Caco-2 (cell line): ENCODE data around the gene LIMS2. TPM values are rescaled to one million over a fixed set of nuclear protein-coding genes. Genes with fewer than 3 reads are reported as not detected.
A peak's percentile ranks its signal among the peaks of the same experiment; 100 is the strongest.

Experiments used
- BruUV-seq: library from RNA; stranded (reverse); fragments of 400-500 nt; replicated peaks from 2 replicates; lab custom pipeline; 2021; lab: Mats Ljungman, UMichigan
- CTCF ChIA-PET: fragments of 300-600 bp; sonication (Branson Sonifier 250); formaldehyde crosslinking; loops from one replicate; lab custom pipeline; 2022; ENCODE audit warnings: antibody characterized with exemption; lab: Charles Lee
- POLR2A ChIA-PET: fragments of 300-600 bp; sonication (Branson Sonifier 250); formaldehyde crosslinking; loops from one replicate; lab custom pipeline; 2022; ENCODE audit warnings: antibody characterized with exemption; lab: Charles Lee
- DNase-seq, 2 experiments: peaks; one replicate each; pipeline versions ENCODE4 v3.0.0 to v3.0.0-alpha.2; 2020 to 2022
- H3K27me3 ChIP-seq: replicated peaks from 2 replicates; pipeline ENCODE4 v1.6.0; 2011; ENCODE audit warnings: low read length; ENCODE audit not compliant: control insufficient read depth, insufficient read depth
- H3K36me3 ChIP-seq: 2 replicates; pipeline ENCODE4 v1.5.1; 2011; ENCODE audit warnings: low read length; ENCODE audit not compliant: control insufficient read depth, insufficient read depth
- H3K4me1 ChIP-seq: fragments of 250-450 bp; sonication (Bioruptor Pico); 2 replicates; pipeline ENCODE4 v1.5.1; 2020; ENCODE audit warnings: mild to moderate bottlenecking
- H3K4me3 ChIP-seq: 2 replicates; pipeline ENCODE4 v1.5.1; 2011; ENCODE audit warnings: low read depth, mild to moderate bottlenecking, control low read depth, low read length
- H3K9me3 ChIP-seq: fragments of 250-450 bp; sonication (Bioruptor Pico); 2 replicates; pipeline ENCODE4 v1.5.1; 2020; ENCODE audit warnings: mild to moderate bottlenecking, moderate library complexity
- H3K27ac Mint-ChIP-seq: one replicate; pipeline ENCODE4 v1.8.0; 2022; ENCODE audit warnings: mixed read lengths; ENCODE audit not compliant: unreplicated experiment
- H3K27me3 Mint-ChIP-seq: one replicate; pipeline ENCODE4 v1.8.0; 2022; ENCODE audit warnings: mixed read lengths; ENCODE audit not compliant: insufficient read depth, unreplicated experiment
- H3K36me3 Mint-ChIP-seq: one replicate; pipeline ENCODE4 v1.8.0; 2022; ENCODE audit warnings: mild to moderate bottlenecking, mixed read lengths; ENCODE audit not compliant: insufficient read depth, unreplicated experiment
- H3K4me1 Mint-ChIP-seq: one replicate; pipeline ENCODE4 v1.8.0; 2022; ENCODE audit warnings: low read depth, mixed read lengths; ENCODE audit not compliant: unreplicated experiment
- H3K4me3 Mint-ChIP-seq: one replicate; pipeline ENCODE4 v1.8.0; 2022; ENCODE audit warnings: mild to moderate bottlenecking, moderate library complexity, mixed read lengths; ENCODE audit not compliant: unreplicated experiment
- H3K9me3 Mint-ChIP-seq: one replicate; pipeline ENCODE4 v1.8.0; 2022; ENCODE audit warnings: mixed read lengths; ENCODE audit not compliant: unreplicated experiment
- CTCF ChIP-seq, 2 experiments: fragments of 200-600 bp in 1 of 2; IDR thresholded peaks; 1 replicate in 1 of 2; 2 replicates in 1 of 2; pipeline versions ENCODE4 v1.5.1 to v1.8.0; 2011 to 2022; ENCODE audit warnings: antibody characterized with exemption in 1 of 2, control low read depth in 1 of 2, inconsistent platforms in 1 of 2, low read depth in 1 of 2, low read length in 1 of 2, mild to moderate bottlenecking in 1 of 2, moderate library complexity in 1 of 2; ENCODE audit not compliant: insufficient read depth in 1 of 2, severe bottlenecking in 1 of 2, unreplicated experiment in 1 of 2
- intact Hi-C: fragments of 100-400 bp; cut with micrococcal nuclease; formaldehyde crosslinking; loops from one replicate; pipeline ENCODE4 v1.10.0; 2022; ENCODE audit not compliant: unreplicated experiment
- total RNA-seq: library from RNA; stranded (reverse); gene quantifications from 2 replicates; pipeline ENCODE4 v1.2.3, GENCODE V29; 2022

LIMS2 gene
- total RNA-seq, 1 experiment from 2014 or later: 10.0 TPM

GRCh38 chr2:127700527-127701192 is 25.3 kb upstream of the LIMS2 start:
- H3K27me3 ChIP-seq: no peaks in the 10 kb centered on the region
- Mint-ChIP-seq H3K27me3 (no peaks in the 10 kb centered on the region), H3K4me1 (peaks cover 16% of the 10 kb centered on the region), H3K27ac (peak overlapping the region; percentile 99), H3K36me3 (peaks cover 55% of the 10 kb centered on the region), H3K4me3 (peak overlapping the region; percentile 98), H3K9me3 (no peaks in the 10 kb centered on the region)
- peak overlapping the region; percentile 51 for H3K4me3 ChIP-seq
- peaks cover 2% of the 10 kb centered on the region; the same call in 1 of the 2 replicates for H3K36me3 ChIP-seq
- peak in 1 of 2 experiments; percentile 41 for TF ChIP-seq CTCF (IDR thresholded peaks at IDR 0.05; ENCODE audit: insufficient read depth in 1 of 2, low read depth in 1 of 2, low read length in 1 of 2, severe bottlenecking in 1 of 2, unreplicated experiment in 1 of 2)
- no peaks in the 10 kb centered on the region for H3K9me3 ChIP-seq
- TSS peak; percentile 86 for BruUV-seq
- intact Hi-C loops: loop anchor here (1.0 to 5.0 kb wide), 3 partner anchors 35 to 173 kb away; partner anchors contain the start of genes IWS1 and WDR33
- CTCF ChIA-PET: interaction anchor here (0.7 to 1.8 kb wide), 6 partner anchors 18 to 504 kb away, joined by 3 to 6 read pairs (median 4); partner anchors contain the start of gene LIMS2
- POLR2A ChIA-PET: interaction anchor here (0.5 to 2.7 kb wide), 8 partner anchors 23 to 407 kb away, joined by 3 to 27 read pairs (median 4); partner anchors contain the start of genes ERCC3, IWS1, LIMS2 and WDR33
- peak; percentile 96 to 98 for DNase-seq
- peaks cover 10% of the 10 kb centered on the region for H3K4me1 ChIP-seq

GRCh38 chr2:127698553-127699355 is 23.4 kb upstream of the LIMS2 start:
- Histone ChIP-seq H3K4me3 (no peak overlapping the region), H3K36me3 (peaks cover 2% of the 10 kb centered on the region; the same call in 1 of the 2 replicates), H3K9me3 (no peaks in the 10 kb centered on the region), H3K27me3 (no peaks in the 10 kb centered on the region), H3K4me1 (peaks cover 10% of the 10 kb centered on the region)
- intact Hi-C loops: no loop called here
- DNase-seq: no peak
- CTCF ChIA-PET: no interaction called here
- Mint-ChIP-seq H3K27ac (peak overlapping the region; percentile 53), H3K4me3 (peak overlapping the region; percentile 3), H3K36me3 (peaks cover 37% of the 10 kb centered on the region), H3K9me3 (no peaks in the 10 kb centered on the region), H3K4me1 (peaks cover 16% of the 10 kb centered on the region), H3K27me3 (no peaks in the 10 kb centered on the region)
- POLR2A ChIA-PET: no interaction called here
- TF ChIP-seq CTCF (IDR thresholded peaks at IDR 0.05; ENCODE audit: insufficient read depth in 1 of 2, low read depth in 1 of 2, low read length in 1 of 2, severe bottlenecking in 1 of 2, unreplicated experiment in 1 of 2): no peak
- BruUV-seq: no TSS peak

GRCh38 chr2:127697482-127698180 is 22.3 kb upstream of the LIMS2 start:
- no peaks in the 10 kb centered on the region for H3K27me3 ChIP-seq
- H3K4me1 ChIP-seq: peaks cover 3% of the 10 kb centered on the region
- intact Hi-C loops: no loop called here
- Mint-ChIP-seq H3K36me3 (peaks cover 37% of the 10 kb centered on the region), H3K9me3 (no peaks in the 10 kb centered on the region), H3K4me3 (no peak overlapping the region), H3K27me3 (no peaks in the 10 kb centered on the region), H3K27ac (no peak overlapping the region), H3K4me1 (peaks cover 15% of the 10 kb centered on the region)
- no peak overlapping the region for H3K4me3 ChIP-seq
- 0 out of 2 replicates have a peak, but pooled peaks cover 2% of the 10 kb centered on the region for H3K9me3 ChIP-seq
- no peaks in the 10 kb centered on the region for H3K36me3 ChIP-seq
- BruUV-seq: no TSS peak
- no peak for TF ChIP-seq CTCF (IDR thresholded peaks at IDR 0.05; ENCODE audit: insufficient read depth in 1 of 2, low read depth in 1 of 2, low read length in 1 of 2, severe bottlenecking in 1 of 2, unreplicated experiment in 1 of 2)
- POLR2A ChIA-PET: no interaction called here
- CTCF ChIA-PET: no interaction called here
- DNase-seq: no peak
